IPS-NIHi7 (cell line): Measurements from ENCODE around the gene SEPTIN7.

Source experiments
- DNase-seq: peaks from one replicate; pipeline ENCODE4 v3.0.0; 2012; ENCODE audit warnings: mixed read lengths; ENCODE audit errors: extremely low spot score

Gene SEPTIN7

DNA sequence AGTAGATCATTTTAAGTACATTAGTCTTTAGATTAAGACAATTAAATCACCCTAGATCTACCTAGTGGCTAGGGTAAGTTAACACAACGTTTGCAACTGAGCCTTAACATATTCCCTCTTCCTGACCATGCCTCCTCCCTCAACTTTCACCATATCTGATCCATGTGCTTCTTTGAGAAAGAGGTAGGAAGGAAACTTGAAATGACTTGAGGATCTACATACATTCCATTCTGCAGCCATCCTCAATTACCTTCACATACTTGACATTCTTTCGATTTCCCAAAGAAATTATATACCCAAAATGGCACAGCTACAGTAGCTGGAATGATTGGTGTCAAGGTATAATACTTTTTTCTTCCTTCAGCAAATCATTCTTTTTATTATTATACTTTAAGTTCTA, 12.9 kb upstream of the SEPTIN7 start:
- no peak for DNase-seq

DNA sequence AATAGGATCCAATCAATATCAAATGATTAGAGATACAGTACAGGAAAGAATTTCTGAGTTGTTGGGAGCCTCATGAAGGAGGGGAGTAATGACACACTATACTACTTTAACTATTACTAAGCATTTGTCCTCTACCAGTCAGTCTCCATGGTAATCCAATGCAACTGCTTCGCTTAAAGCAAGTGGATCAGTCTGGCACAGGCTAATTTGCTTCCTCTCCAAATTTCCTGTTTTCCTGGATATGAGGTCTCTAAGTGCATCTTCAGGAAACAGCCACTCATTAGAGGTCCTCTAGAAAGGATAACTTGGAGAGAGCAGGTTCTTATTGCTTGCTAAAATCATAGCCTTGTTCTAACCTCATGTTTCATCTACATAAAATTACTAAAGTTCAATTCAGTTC, 8.4 kb upstream of the SEPTIN7 start:
- no peak for DNase-seq

DNA sequence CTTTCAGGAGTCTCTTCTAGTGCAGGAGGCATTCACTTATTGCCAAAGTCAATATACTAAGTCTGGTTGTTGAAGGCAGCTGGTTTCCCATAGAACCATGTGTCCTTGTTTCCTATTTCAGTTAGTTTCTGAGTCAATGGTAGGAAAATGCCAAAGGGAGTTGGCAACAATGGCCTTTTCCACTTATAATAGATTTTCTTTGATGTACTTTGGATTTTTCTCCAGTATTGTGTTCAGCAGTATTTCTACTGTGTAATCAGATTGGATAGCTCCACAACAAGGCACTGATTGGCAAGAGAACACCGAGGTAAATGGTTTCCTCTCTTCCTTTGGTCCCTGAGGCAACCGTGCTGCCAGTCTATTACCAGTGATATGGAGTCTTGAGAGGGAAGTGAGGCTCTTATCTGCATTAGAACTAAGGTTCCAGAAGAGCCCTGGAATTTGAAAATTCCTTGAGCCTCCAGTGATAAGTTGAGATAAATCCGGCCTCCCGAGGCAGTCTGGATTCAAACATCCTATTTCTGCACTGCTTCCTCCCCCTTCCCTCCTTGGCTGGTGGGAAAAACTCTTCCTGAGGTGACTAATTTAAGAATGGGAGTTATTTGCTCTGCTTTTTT, 7.9 kb upstream of the SEPTIN7 start:
- peak; percentile 10 for DNase-seq

DNA sequence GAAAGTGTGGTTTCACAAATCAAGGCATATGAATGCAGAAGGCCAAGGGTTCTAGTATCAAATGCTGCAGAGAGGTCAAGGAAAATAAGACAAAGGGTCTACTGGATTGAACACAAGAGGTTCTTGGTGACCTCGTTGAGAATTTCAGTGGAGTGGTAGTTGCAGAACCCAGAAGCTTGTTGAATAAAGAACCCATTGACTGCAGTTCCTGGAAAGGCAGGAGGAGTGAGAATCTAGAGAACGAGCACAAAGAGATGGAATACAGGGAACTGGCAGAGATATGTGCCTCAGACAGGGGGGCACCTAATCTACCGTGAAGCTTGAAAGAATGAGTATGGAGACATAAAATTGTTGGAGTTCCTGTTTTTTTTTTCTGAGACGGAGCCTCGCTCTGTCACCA, 3.5 kb upstream of the SEPTIN7 start:
- DNase-seq = no peak

DNA sequence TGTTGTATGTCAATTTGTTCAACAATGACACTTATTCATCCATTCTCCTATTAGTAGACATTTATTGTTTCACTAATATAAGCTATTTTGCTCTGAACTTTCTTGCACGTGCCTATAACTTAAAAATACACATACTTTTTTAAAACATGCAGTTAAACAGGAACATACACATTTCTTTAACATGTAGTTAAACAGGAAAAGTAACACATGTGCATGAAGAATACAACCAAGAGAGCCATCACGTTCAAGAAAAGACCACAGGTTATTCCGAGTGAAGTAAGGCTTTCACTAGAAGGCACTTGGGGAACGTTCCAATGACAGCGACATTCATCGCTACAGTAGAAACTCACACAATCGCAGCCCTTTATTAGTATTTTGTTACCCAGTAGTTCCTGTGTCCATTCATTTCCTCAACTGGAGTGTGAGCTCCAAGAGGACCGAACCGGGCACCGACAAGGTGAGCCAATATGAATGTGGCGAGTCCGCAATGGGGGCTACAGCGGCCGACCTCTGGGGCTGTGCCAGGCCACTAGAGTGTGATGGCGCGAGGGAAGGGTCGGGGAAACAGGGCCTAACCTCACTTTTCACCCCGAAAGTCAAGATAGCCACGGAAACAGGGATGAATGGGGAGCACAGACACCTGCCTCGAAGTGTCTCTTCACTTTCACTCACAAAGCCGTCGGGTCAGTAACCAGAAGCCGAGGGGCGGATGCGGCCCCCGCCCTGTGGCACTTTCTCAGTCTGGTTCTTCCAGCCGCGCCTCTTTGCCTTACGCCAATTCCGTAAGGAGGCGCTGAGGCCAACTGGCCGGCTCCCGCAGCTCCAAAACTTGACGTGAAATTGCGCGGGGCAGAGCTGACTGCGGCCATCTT, 775 bp upstream of the SEPTIN7 start:
- peak; percentile 84 for DNase-seq

DNA sequence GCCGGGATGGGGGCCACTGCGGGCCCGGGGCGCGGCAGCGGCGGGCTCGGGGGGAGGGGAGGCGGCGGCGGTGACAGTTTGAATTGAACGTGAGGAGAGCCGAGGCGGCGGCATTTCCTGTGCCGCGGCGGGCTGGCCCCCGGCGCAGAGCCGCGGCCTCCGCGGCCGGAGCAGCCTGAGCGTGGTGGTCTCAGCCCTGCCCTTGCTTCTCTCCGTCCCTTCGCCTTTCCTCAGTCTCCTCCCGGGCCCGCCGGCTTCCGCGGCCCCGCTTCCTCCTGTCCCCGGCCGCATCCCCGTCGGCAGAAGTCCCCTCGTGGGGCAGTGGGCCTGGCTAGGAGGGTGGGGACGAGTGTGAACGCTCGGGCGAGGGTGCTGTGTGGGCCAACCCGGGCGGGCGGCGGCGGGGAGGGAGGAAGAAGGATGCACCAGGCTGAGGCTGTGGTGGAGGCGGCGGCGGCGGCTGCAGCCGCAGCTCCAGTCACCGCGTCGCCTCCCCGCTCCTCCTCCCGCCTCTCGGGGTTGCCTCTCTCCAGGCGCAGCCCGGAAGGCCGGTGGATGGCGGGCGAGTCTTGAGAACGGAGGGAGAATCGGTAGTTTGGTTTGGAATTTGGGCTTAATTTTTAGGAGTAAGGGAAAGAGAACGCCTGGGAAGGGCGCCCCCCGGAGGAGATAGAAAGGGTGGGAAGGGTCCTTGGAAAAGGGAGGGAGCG, 690 bp downstream of the SEPTIN7 start:
- DNase-seq = peak; percentile 35

DNA sequence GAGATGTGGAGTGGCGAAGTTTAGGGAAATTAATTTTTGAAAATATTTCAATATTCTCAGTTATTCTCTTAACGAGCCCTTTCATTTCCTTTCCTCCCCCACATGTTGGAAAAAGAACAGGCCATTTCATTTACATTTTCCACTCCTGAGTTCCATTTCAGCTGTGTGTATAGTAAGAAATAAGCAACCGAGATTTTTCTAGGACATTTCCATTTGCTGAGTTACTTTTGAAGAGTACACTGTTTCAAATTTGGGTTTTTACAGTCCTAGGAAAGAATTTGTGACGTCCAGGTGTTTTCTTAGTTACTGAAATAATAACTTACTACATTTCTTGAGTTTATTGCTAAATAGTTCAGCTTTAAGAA, 1.2 kb downstream of the SEPTIN7 start:
- DNase-seq = no peak

DNA sequence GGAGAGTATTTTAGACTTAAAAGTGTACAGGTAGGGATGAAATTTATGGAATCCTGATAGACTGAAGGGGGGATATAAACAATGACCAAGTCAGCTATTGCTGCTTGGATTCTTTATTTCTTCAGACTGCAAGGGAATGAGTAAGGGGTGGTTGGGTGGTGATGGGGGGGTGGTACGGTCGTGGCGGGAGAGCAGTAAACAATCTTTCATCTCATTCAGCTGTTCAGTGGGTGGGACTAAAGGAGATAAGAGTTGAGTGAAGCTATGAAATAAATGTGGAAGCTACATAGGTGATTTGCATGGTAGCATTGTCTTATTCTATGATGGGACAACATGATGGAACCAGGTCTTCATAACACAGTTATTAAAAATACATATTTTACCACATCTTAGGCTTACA, 1.8 kb downstream of the SEPTIN7 start:
- no peak for DNase-seq

DNA sequence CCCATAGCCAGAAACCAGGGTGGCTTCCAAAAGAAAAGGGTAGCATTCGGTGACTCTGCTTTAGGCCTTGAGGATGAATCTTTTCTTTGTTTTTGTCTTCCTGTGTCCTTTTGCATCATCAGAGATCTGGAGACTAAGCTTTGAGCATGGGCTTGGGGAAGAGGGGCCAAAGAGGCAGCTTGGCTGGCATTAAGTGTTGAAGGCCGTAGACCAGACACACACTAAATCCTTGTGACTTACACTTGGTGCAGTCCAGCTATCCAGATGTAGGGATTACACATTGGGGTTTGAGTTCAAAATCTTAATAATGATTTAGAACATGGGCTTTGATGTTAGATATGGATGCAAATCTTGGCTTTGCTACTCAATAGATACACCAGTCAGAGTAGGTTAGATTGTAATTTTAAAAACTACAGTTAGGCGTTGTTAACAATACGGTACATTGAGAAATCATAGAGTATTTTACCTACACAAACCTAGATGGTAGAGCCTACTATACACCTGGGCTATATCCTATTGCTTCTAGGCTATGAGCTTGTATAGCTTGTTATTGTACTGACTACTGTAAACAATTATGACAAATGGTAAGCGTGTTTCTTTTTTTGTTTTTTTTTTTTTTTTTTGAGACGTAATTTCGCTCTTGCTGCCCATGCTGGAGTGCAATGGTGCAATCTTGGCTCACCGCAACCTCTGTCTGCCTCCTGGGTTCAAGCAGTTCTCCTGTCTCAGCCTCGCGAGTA, 3.5 kb downstream of the SEPTIN7 start:
- no peak for DNase-seq

DNA sequence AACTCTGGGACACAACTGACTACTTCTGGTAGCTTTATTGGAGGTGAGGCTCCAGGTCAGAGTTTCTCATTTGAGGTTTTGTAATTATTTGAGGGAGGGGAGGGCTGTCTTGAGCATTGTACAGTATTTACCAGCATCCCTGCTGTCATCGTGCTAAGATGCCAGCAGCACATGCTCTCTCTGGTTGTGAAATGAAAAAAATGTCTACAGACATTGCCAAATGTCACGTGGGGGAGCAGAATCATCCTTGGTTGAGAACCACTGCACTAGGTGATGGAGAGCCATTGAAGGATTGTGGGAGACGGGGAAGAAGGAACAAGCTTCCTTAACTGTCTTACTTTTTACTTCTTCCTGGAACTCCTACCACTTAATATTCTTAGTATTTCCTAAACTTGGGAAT, 5.0 kb downstream of the SEPTIN7 start:
- DNase-seq = no peak

DNA sequence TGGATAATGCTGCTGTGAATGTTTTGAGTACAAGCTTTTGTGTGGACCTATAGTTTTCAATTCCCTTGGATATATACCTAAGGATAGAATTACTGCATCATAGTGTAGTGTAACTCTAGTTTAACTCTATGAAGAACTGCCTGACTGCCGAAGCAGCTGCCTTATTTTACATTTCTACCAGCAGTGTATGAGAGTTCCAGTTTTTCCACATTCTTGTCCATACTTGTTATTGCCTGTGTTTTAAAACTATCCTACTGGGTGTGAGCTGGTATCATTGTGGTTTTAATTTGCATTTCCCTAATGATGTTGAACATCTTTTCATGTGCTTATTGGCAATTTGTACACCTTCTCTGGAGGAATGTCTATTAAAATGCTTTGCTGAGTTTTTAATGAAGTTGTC, 15.7 kb downstream of the SEPTIN7 start:
- no peak for DNase-seq

DNA sequence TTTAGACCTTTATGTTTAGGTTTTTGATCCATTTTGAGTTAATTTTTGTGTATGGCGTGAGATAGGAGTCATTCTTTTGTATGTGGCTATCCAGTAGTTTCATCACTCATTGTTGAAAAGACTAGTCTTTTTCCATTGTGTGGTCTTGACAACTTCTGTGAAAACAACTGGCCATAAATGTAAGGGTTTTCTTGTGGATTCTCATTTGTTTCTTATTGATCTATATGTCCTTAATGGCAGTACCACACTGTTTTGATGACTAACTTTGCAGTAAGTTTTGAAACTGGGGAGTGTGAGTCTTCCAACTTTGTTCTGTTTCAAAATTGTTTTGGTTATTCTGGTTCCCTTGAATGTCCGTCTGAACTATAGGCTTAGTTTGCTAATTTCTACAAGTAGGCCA, 16.3 kb downstream of the SEPTIN7 start:
- DNase-seq = no peak

DNA sequence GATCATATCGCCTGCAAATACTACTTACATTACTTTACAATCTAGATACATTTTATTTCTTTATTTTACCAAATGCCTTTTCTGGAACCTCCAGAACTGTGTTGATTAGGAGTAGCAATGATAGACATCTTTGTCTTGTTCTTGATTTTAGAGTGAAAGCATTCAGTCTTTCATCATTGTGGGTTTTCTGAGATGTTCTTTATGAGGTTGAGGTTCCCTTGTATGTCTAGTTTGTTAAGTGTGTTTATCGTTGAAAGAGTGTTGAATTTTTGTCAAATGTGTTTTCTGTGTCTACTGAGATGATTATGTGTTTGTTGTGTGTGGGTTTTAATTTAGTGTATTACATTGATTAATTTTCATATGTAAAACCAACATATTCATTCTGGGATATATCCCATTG, 17.1 kb downstream of the SEPTIN7 start:
- no peak for DNase-seq

DNA sequence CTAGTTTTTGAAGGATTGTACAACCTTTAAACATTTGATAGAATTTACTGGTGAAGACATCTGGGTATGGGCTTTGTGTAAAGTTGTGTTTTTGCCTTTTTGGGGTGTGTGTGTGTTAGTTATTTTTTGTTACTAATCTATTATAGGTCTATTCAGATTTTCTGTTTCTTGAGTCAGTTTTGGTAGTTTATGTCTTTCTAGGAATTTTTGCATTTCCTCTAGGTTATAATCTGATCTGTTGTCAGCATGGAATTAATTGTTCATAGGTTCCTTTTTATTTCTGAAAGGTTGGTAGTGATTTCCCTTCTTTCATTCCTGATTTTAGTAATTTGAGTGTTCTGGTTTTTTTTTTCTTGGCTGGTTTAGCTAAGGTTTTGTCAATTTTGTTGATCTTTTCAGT, 17.7 kb downstream of the SEPTIN7 start:
- DNase-seq = no peak

DNA sequence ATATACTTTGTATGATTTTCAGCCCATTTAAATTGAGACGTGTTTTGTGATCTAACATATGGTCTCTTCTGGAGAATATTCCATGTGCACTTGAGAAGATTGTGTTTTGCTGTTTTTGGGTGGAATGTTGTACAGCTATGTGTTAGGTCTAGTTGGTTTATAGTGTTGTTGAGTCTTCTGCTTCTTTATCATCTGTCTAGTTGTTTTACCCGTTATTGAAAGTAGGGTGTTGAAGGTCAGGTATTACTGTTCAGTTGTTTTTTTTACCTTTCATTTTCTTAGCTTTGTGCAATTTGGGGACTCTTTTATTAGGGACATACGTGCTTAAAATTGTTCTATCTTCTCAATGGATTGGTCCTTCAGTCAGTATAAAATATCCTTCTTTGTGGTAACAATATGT, 18.5 kb downstream of the SEPTIN7 start:
- DNase-seq = no peak

DNA sequence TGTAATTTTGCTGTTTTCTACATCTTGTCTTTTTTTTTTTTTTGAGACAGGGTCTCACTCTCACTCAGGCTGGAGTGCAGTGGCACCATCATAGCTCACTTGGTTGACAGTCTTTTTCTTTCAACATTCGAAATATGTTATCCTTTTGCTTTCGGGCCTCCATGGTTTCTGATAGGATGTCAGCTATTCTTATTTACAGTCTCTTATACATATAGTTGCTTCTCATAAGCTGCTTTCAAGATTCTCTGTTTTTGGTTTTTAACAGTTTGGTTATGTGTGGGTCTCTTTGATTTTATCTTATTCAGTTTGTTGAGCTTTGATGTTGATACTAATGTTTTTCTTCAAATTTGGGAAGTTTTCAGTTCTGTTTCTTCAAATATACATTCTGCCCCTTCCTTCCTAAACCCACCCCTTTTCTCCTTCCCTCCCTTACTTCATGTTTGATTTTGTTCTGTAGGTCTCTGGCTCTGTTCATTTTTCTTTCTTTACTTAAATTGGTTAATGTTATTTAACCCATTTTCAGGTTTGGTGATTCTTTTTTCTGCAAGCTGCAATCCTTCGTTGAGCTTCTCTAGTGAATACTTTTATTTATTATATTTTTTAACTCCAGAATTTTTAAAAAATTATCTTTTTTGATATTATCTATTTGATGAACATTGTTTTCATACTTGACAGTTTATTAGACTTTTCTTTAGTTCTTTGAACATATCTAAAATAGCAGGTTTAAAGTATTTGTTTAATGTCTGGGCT, 19.3 kb downstream of the SEPTIN7 start:
- DNase-seq = no peak

DNA sequence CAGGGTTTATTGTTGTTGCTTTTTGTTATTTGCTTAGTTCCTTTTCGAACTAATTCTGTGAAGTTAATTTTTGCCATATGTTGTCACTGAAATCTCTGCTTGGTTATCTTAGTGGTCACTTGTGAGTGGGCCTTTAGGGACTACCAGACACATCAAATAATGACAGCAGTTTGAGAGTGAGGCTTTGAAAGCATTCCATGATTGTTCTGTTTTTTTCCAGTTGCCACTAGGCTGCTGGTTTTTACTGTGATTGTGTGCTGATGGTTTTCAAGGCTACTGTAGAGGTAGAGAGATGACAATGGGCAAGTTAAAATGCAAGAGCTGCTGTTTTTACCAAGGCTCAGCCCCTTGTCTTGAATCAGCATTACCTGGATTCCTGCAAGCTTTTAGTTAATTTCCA, 20.0 kb downstream of the SEPTIN7 start:
- DNase-seq = no peak

DNA sequence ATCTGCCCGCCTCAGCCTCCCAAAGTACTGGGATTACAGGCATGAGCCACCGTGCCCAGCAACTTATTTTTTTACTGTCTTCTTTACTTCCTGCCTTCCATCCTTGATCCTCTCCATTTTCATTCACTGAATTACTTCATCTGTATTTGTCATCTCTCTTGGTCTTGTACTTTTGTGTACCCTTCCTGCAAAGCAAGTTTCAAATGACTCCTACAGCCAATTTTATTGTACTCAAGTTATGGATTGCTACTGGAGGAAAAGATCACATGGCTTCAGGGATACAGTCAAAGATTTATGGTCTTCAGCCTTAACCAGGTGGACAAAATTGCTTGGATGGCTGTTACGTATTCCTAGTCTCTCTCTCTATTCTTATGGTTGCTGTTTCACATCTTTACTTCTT, 22.6 kb downstream of the SEPTIN7 start:
- DNase-seq = no peak

DNA sequence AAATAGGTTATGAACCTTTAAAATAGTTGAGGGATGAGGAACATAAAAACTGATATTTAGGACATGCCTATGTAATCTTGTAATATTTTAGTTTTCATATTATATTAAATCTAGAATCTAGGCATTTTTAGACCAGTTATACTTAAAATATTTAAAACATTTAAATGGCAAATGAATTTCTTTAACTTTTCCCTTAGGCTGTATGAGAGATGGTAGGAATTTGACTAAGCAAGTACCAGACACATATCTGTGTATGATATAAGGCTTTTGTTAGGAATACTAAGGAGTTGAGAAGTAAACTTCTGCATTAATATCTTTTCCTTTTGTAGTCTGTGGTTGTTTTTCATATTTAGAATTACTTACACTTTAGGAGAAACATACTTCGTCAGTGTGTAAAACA, 25.1 kb downstream of the SEPTIN7 start:
- no peak for DNase-seq

DNA sequence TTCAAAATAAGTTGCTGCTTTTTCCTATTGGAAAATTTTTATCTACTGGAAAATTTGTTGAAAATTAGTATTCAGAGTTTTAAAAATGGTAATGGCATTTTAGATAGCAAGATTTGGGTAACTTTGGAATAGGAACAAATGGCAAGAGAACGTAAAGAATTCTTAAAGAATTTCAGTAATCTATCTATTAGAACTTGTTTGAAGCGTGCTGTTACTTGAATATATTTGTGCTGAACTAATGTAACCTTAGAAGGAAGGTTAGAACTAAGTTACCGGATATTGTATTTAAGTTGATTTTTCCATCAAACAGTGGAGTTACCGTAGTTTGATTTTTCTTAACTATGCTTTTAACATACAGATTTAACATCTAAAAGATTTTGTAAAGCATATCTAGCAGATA, 25.9 kb downstream of the SEPTIN7 start:
- DNase-seq = no peak

DNA sequence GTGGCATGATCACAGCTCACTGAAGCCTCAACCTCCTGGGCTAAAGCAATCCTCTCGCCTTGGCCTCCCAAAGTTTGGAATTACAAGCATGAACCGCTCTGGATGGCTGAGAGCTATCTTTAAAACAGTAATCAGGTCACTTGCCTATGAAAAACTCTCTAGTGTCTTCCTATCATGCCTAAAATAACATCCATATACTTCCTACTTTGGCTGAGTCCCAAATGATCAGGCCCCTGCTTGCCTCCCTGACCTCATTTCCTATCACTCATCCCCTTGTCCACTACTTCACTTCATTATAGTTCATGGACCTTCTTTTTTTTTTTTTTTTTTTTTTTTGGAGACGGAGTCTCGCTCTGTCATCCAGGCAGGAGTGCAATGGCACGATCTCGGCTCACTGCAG, 28.0 kb downstream of the SEPTIN7 start:
- DNase-seq = no peak

DNA sequence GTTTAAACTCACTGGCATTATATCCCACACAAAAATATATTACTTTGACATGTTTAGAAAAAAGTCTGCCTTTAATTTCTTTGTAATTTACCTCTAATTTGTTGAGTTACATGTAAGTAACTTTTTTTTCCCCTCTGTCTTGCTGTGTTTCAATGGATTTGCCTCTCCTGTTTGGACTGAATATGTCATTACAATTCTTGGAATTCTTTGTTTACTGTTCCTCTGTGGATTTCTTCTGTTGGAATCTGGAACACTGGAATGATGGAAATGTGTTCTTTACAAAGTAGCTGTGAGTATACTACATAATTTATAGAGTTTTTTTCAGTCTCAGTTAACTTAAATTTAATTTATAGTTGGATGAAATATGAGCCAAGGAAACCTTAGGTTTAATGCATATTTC, 30.4 kb downstream of the SEPTIN7 start:
- DNase-seq = no peak
